HepG2 (cell line): ENCODE measurements around the gene SLC22A31. TPM values are rescaled to one million over a fixed set of nuclear protein-coding genes. Genes with fewer than 3 reads are reported as not detected.

Experiments
- IKZF4 ChIP-seq: sonication (generic); formaldehyde crosslinking; IDR thresholded peaks from 2 replicates; pipeline ENCODE4 v1.5.1; 2020; ENCODE audit warnings: borderline replicate concordance, mild to moderate bottlenecking, low read depth, missing genetic modification reagents; ENCODE audit errors: not compliant biosample characterization
- KDM4B ChIP-seq: sonication (generic); formaldehyde crosslinking; IDR thresholded peaks from 2 replicates; pipeline ENCODE4 v1.4.0; 2020; ENCODE audit warnings: missing genetic modification reagents
- KLF13 ChIP-seq: sonication (generic); formaldehyde crosslinking; IDR thresholded peaks from 2 replicates; pipeline ENCODE4 v1.4.0; 2020; ENCODE audit warnings: mild to moderate bottlenecking, missing genetic modification reagents
- MATR3 ChIP-seq: sonication (generic); formaldehyde crosslinking; IDR thresholded peaks from 2 replicates; pipeline ENCODE4 v1.4.0; 2020; ENCODE audit warnings: missing genetic modification reagents
- MYC ChIP-seq: sonication (generic); formaldehyde crosslinking; IDR thresholded peaks from 2 replicates; pipeline ENCODE4 v1.9.0; 2021; ENCODE audit warnings: missing genetic modification reagents, borderline replicate concordance
- MYNN ChIP-seq: sonication (generic); formaldehyde crosslinking; IDR thresholded peaks from 2 replicates; pipeline ENCODE4 v1.4.0; 2020; ENCODE audit warnings: mild to moderate bottlenecking, low read depth, missing genetic modification reagents
- NCOA2 ChIP-seq: sonication (generic); formaldehyde crosslinking; IDR thresholded peaks from 2 replicates; pipeline ENCODE4 v1.8.0; 2022; ENCODE audit warnings: inconsistent platforms
- POLR2A ChIP-seq, 2 experiments: IDR thresholded peaks; 2 replicates each; pipeline ENCODE4 v1.6.1; 2011; ENCODE audit warnings: low read depth in 2 of 2, low read length in 2 of 2, mild to moderate bottlenecking in 1 of 2, moderate library complexity in 1 of 2; ENCODE audit not compliant: insufficient read depth in 1 of 2
- PRPF4 ChIP-seq: fragments of 200-400 bp; formaldehyde crosslinking; IDR thresholded peaks from 2 replicates; pipeline ENCODE4 v1.6.1; 2016; ENCODE audit warnings: low read length, low read depth; ENCODE audit not compliant: poor library complexity, severe bottlenecking
- REL ChIP-seq: sonication (generic); formaldehyde crosslinking; conservative IDR thresholded peaks from 2 replicates; pipeline ENCODE4 v1.8.0; 2022; ENCODE audit warnings: mild to moderate bottlenecking, missing genetic modification reagents, moderate library complexity
- TBX2 ChIP-seq: sonication (generic); formaldehyde crosslinking; IDR thresholded peaks from 2 replicates; pipeline ENCODE4 v1.5.0; 2020; ENCODE audit warnings: missing genetic modification reagents, mild to moderate bottlenecking, borderline replicate concordance
- TGIF2 ChIP-seq: IDR thresholded peaks from 2 replicates; pipeline ENCODE4 v1.6.1; 2016; ENCODE audit warnings: control low read depth, missing compliant biosample characterization
- ZBTB20 ChIP-seq: sonication (generic); formaldehyde crosslinking; IDR thresholded peaks from 2 replicates; pipeline ENCODE4 v1.8.1; 2023; ENCODE audit warnings: missing genetic modification reagents, low read depth, mild to moderate bottlenecking, borderline replicate concordance
- ZFP36L1 ChIP-seq: sonication (generic); formaldehyde crosslinking; IDR thresholded peaks from 2 replicates; pipeline ENCODE4 v1.8.0; 2022; ENCODE audit warnings: mild to moderate bottlenecking, missing genetic modification reagents, moderate library complexity
- ZNF296 ChIP-seq: sonication (generic); formaldehyde crosslinking; conservative IDR thresholded peaks from 2 replicates; pipeline ENCODE4 v1.5.0; 2020; ENCODE audit warnings: mild to moderate bottlenecking, missing genetic modification reagents
- ZNF354B ChIP-seq: sonication (generic); formaldehyde crosslinking; IDR thresholded peaks from 2 replicates; pipeline ENCODE4 v1.8.0; 2022; ENCODE audit warnings: mild to moderate bottlenecking, missing genetic modification reagents
- ZNF484 ChIP-seq: sonication (generic); formaldehyde crosslinking; IDR thresholded peaks from 2 replicates; pipeline ENCODE4 v1.5.1; 2020; ENCODE audit warnings: mild to moderate bottlenecking, low read depth, missing genetic modification reagents, borderline replicate concordance
- ZNF501 ChIP-seq: sonication (generic); formaldehyde crosslinking; IDR thresholded peaks from 2 replicates; pipeline ENCODE4 v1.5.1; 2020; ENCODE audit warnings: mild to moderate bottlenecking, moderate library complexity, missing genetic modification reagents
- ZNF556 ChIP-seq: sonication (generic); formaldehyde crosslinking; IDR thresholded peaks from 2 replicates; pipeline ENCODE4 v1.4.0; 2020; ENCODE audit warnings: mild to moderate bottlenecking, missing genetic modification reagents, borderline replicate concordance
- ZNF891 ChIP-seq: sonication (generic); formaldehyde crosslinking; IDR thresholded peaks from 2 replicates; pipeline ENCODE4 v1.5.0; 2020; ENCODE audit warnings: mild to moderate bottlenecking, missing genetic modification reagents
- ZSCAN31 ChIP-seq: sonication (generic); formaldehyde crosslinking; IDR thresholded peaks from 2 replicates; pipeline ENCODE4 v1.5.0; 2020; ENCODE audit warnings: low read depth, mild to moderate bottlenecking, missing genetic modification reagents
- polyA plus RNA-seq, 8 experiments: library from polyadenylated mRNA; depleted of rRNA in 3 of 8; stranded (reverse) in 7 of 8; unstranded in 1 of 8; fragments of >200 nt; fragmentation: Illumina TruSeq in 4 of 8; extraction: Trizol in 4 of 8; gene quantifications; 2 replicates each; pipeline versions ENCODE4 v1.2.1 to v1.2.3, GENCODE V29; 2011 to 2016; ENCODE audit warnings: low read depth in 4 of 8, missing spikeins in 1 of 8, mixed read lengths in 1 of 8; ENCODE audit not compliant: insufficient read depth in 1 of 8
- total RNA-seq, 5 experiments: library from RNA; depleted of rRNA; stranded (reverse); fragments of >200 nt; fragmentation: Illumina TruSeq; extraction: Trizol; gene quantifications; 2 replicates each; pipeline ENCODE4 v1.2.3, GENCODE V29; 2016; ENCODE audit warnings: low read depth in 1 of 5
- TF ChIP-seq, protein P1 (sequence below): IDR thresholded peaks from 2 replicates; pipeline ENCODE4 v1.6.1; 2016
- TF ChIP-seq, protein P2 (sequence below): sonication (generic); formaldehyde crosslinking; IDR thresholded peaks from 2 replicates; pipeline ENCODE4 v1.4.0; 2020; ENCODE audit warnings: missing genetic modification reagents, low read depth, mild to moderate bottlenecking, borderline replicate concordance
- TF ChIP-seq, protein P3 (sequence below): sonication (generic); formaldehyde crosslinking; conservative IDR thresholded peaks from 2 replicates; pipeline ENCODE4 v1.5.0; 2020; ENCODE audit warnings: missing genetic modification reagents
- TF ChIP-seq, protein P4 (sequence below): sonication (generic); formaldehyde crosslinking; conservative IDR thresholded peaks from 2 replicates; pipeline ENCODE4 v1.4.0; 2020; ENCODE audit warnings: missing genetic modification reagents

SLC22A31 gene
- total and polyA plus RNA-seq, 2 of the 13 experiments (the other 11 are each of a cell fraction or from before 2014, with no cell fraction given), result 67.3 to 83.3 TPM

DNA sequence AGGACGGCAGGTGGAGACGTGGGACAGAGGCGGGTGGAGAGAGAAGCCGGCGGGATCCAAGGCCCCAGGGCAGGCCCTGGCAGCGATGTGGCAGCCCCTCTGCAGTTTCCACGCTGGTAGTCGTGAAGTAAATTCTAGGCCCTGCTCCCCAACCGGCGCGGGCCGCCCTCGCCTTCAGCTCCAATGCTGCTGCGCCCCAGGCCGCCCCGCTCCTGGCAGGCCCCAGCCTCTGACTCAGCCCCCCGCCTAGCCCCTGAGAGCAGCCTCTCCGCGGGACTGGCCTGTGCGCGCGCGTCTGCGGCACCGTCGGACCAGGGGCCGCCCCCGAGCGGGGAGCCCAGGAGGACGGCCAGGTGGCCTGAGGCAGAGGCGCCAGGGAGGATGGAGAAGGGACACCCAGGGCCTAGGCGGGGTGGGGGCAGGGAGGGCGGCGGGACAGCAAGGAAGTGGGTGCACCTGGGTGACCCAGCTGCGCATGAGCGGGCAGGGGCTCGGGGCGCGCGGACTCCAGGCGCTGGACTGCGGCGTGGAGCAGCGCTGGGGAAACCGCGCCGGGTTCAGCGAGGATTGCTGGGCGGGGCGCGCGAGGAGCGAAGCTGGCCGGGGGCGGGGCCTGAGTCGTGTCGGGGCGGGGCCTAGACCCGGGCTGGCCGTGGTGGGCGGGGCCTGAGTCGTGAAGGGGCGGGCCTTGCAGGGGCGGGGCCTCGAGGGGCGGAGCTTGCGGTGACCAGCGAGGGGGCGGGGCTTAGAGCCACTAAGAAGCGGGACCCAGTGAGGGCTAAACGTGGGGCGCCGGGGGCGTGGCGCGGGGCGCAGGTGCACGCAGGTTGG lies 46.8 kb upstream of the SLC22A31 start (continued):
- TF ChIP-seq MYC (CRISPR knock-in tag) (peak; percentile 78; the same call in 1 of the 2 replicates), MYNN (CRISPR knock-in tag) (no peak; the same call in 1 of the 2 replicates), PRPF4 (no peak), IKZF4 (no peak), ZSCAN31 (CRISPR knock-in tag) (0 out of 2 replicates have a peak, but pooled peaks have one; percentile 45), TBX2 (CRISPR knock-in tag) (peak; percentile 52; the same call in 1 of the 2 replicates), ZNF556 (no peak), ZNF891 (CRISPR knock-in tag) (peak; percentile 95), ZBTB20 (peak; percentile 25; the same call in 1 of the 2 replicates), ZNF354B (CRISPR knock-in tag) (no peak), KDM4B (CRISPR knock-in tag) (0 out of 2 replicates have a peak, but pooled peaks have one; percentile 37), NCOA2 (CRISPR knock-in tag) (no peak), REL (CRISPR knock-in tag) (0 out of 2 replicates have a peak, but pooled peaks have one; percentile 69), TGIF2 (CRISPR knock-in tag) (no peak; the same call in 1 of the 2 replicates), POLR2A (IDR thresholded peaks at IDR 0.05; ENCODE audit: insufficient read depth in 1 of 2, low read depth in 2 of 2, low read length in 2 of 2) (peak; percentile 29 to 65), KLF13 (CRISPR knock-in tag) (no peak; the same call in 1 of the 2 replicates), ZFP36L1 (CRISPR knock-in tag) (peak; percentile 80; the same call in 1 of the 2 replicates), ZNF296 (CRISPR knock-in tag) (0 out of 2 replicates have a peak, but pooled peaks have one; percentile 14), ZNF501 (CRISPR knock-in tag) (peak; percentile 93), MATR3 (CRISPR knock-in tag) (no peak), ZNF484 (CRISPR knock-in tag) (peak; percentile 73; the same call in 1 of the 2 replicates)
- TF ChIP-seq, protein P1, sequence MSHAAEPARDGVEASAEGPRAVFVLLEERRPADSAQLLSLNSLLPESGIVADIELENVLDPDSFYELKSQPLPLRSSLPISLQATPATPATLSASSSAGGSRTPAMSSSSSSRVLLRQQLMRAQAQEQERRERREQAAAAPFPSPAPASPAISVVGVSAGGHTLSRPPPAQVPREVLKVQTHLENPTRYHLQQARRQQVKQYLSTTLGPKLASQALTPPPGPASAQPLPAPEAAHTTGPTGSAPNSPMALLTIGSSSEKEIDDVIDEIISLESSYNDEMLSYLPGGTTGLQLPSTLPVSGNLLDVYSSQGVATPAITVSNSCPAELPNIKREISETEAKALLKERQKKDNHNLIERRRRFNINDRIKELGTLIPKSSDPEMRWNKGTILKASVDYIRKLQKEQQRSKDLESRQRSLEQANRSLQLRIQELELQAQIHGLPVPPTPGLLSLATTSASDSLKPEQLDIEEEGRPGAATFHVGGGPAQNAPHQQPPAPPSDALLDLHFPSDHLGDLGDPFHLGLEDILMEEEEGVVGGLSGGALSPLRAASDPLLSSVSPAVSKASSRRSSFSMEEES (CRISPR knock-in tag), result 0 out of 2 replicates have a peak, but pooled peaks have one; percentile 23
- TF ChIP-seq, protein P2, sequence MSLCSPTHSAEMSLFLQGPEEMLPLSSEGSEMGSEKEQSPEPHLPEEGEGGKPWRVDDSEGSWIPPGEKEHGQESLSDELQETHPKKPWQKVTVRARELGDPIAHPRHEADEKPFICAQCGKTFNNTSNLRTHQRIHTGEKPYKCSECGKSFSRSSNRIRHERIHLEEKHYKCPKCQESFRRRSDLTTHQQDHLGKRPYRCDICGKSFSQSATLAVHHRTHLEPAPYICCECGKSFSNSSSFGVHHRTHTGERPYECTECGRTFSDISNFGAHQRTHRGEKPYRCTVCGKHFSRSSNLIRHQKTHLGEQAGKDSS, result peak; percentile 33
- TF ChIP-seq, protein P3, sequence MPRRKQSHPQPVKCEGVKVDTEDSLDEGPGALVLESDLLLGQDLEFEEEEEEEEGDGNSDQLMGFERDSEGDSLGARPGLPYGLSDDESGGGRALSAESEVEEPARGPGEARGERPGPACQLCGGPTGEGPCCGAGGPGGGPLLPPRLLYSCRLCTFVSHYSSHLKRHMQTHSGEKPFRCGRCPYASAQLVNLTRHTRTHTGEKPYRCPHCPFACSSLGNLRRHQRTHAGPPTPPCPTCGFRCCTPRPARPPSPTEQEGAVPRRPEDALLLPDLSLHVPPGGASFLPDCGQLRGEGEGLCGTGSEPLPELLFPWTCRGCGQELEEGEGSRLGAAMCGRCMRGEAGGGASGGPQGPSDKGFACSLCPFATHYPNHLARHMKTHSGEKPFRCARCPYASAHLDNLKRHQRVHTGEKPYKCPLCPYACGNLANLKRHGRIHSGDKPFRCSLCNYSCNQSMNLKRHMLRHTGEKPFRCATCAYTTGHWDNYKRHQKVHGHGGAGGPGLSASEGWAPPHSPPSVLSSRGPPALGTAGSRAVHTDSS, result no peak
- TF ChIP-seq, protein P4, sequence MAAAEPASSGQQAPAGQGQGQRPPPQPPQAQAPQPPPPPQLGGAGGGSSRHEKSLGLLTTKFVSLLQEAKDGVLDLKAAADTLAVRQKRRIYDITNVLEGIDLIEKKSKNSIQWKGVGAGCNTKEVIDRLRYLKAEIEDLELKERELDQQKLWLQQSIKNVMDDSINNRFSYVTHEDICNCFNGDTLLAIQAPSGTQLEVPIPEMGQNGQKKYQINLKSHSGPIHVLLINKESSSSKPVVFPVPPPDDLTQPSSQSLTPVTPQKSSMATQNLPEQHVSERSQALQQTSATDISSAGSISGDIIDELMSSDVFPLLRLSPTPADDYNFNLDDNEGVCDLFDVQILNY (CRISPR knock-in tag), result peak; percentile 64
